ENCODE measurements around the gene MYCBP.

GRCh38 chr1:38896169-38896568, 23.0 kb upstream of the MYCBP start:
- no peak for TF ChIP-seq CTCF (IDR thresholded peaks at IDR 0.05)
- no peak for TF ChIP-seq POLR2A (IDR thresholded peaks at IDR 0.05)
